Fibroblast of skin of right quadriceps (primary cell): ENCODE results near the gene ANKRD40.
"Not testable (repeated sequence)": the region's sequence is repeated elsewhere in the genome, so short reads cannot be mapped to it uniquely, and the experiment has no call there.

Experiments used
- DNase-seq: peaks from one replicate; pipeline ENCODE4 v3.0.0-alpha.2; 2013

Gene ANKRD40

GRCh38 chr17:50710025-50710424, 2.3 kb upstream of the ANKRD40 start:
- no peak for DNase-seq

- DNase-seq = not testable (repeated sequence)
Observed at GRCh38 chr17:50709053-50709452, 1.3 kb upstream of the ANKRD40 start.

GRCh38 chr17:50708050-50709000, 611 bp upstream of the ANKRD40 start:
- no peak for DNase-seq

- DNase-seq = no peak
Observed at GRCh38 chr17:50703162-50703561, 4.6 kb downstream of the ANKRD40 start.

GRCh38 chr17:50699410-50699809, 8.3 kb downstream of the ANKRD40 start:
- DNase-seq = no peak

GRCh38 chr17:50697663-50698272, 9.9 kb downstream of the ANKRD40 start:
- DNase-seq = no peak

GRCh38 chr17:50697062-50697461, 10.7 kb downstream of the ANKRD40 start:
- DNase-seq = no peak

- DNase-seq = no peak
Observed at GRCh38 chr17:50696365-50696879, 11.3 kb downstream of the ANKRD40 start.

- DNase-seq = peak; percentile 44
Observed at GRCh38 chr17:50693036-50693682, 14.6 kb downstream of the ANKRD40 start.

- no peak for DNase-seq
Observed at GRCh38 chr17:50692448-50693035, 15.2 kb downstream of the ANKRD40 start.

- peak; percentile 64 for DNase-seq
Observed at GRCh38 chr17:50691550-50692447, 15.9 kb downstream of the ANKRD40 start.

GRCh38 chr17:50690887-50691549, 16.7 kb downstream of the ANKRD40 start:
- DNase-seq = no peak

GRCh38 chr17:50689956-50690886, 17.5 kb downstream of the ANKRD40 start:
- DNase-seq = no peak

- no peak for DNase-seq
Observed at GRCh38 chr17:50689251-50689650, 18.5 kb downstream of the ANKRD40 start.

GRCh38 chr17:50688245-50688644, 19.5 kb downstream of the ANKRD40 start:
- no peak for DNase-seq

GRCh38 chr17:50687200-50688066, 20.3 kb downstream of the ANKRD40 start:
- no peak for DNase-seq

GRCh38 chr17:50686494-50687199, 21.1 kb downstream of the ANKRD40 start:
- peak; percentile 89 for DNase-seq

- DNase-seq = no peak
Observed at GRCh38 chr17:50685691-50686493, 21.8 kb downstream of the ANKRD40 start.
